SU-DHL-6 (cell line): ENCODE results near the gene GINS2.

Experiments used
- H2AFZ ChIP-seq: fragments of 200-600 bp; sonication (generic); 2 replicates; pipeline ENCODE4 v1.6.1; 2014; ENCODE audit warnings: low read depth, mild to moderate bottlenecking, moderate library complexity, mixed read lengths, antibody characterized with exemption, low read length; ENCODE audit not compliant: severe bottlenecking
- H3F3A ChIP-seq: fragments of 200-600 bp; shearing (Covaris generic); 2 replicates; pipeline ENCODE4 v1.6.0; 2016; ENCODE audit warnings: antibody characterized with exemption, mild to moderate bottlenecking; ENCODE audit not compliant: insufficient read depth
- H3K27ac ChIP-seq: fragments of 200-600 bp; sonication (generic); 2 replicates; pipeline ENCODE4 v1.5.1; 2016; ENCODE audit warnings: low read depth, mild to moderate bottlenecking, low read length, moderate library complexity, mixed read lengths
- H3K27me3 ChIP-seq: fragments of 200-600 bp; sonication (generic), shearing (Covaris generic); 2 replicates; pipeline ENCODE4 v1.6.0; 2014; ENCODE audit warnings: mild to moderate bottlenecking, low read length
- H3K36me3 ChIP-seq: fragments of 200-600 bp; sonication (generic); 2 replicates; pipeline ENCODE4 v1.6.1; 2014; ENCODE audit warnings: mild to moderate bottlenecking, low read length, mixed read lengths
- H3K4me2 ChIP-seq: fragments of 300-600, 200-600 bp; shearing (Covaris generic), sonication (generic); 2 replicates; pipeline ENCODE4 v1.6.0; 2014; ENCODE audit warnings: low read length, low read depth, mild to moderate bottlenecking; ENCODE audit not compliant: poor library complexity, severe bottlenecking
- H3K4me3 ChIP-seq: fragments of 200-600 bp; sonication (generic); 2 replicates; pipeline ENCODE4 v1.5.1; 2014; ENCODE audit warnings: antibody characterized with exemption, low read length, mild to moderate bottlenecking, mixed read lengths; ENCODE audit not compliant: insufficient read depth, poor library complexity, severe bottlenecking
- H3K79me2 ChIP-seq: fragments of 200-600 bp; sonication (generic); 2 replicates; pipeline ENCODE4 v1.6.1; 2014; ENCODE audit warnings: mild to moderate bottlenecking, low read length, moderate library complexity; ENCODE audit not compliant: insufficient read depth
- H3K9ac ChIP-seq: fragments of 200-600 bp; sonication (generic); 2 replicates; pipeline ENCODE4 v1.7.0; 2014; ENCODE audit warnings: mild to moderate bottlenecking, low read length
- H3K9me2 ChIP-seq: fragments of 200-600 bp; sonication (generic); replicated peaks from 2 replicates; pipeline ENCODE4 v1.6.1; 2014; ENCODE audit warnings: low read length; ENCODE audit not compliant: insufficient read depth
- H3K9me3 ChIP-seq: fragments of 200-600 bp; sonication (generic); 2 replicates; pipeline ENCODE4 v1.6.1; 2014; ENCODE audit warnings: low read length, mixed read lengths; ENCODE audit not compliant: insufficient read depth
- H4K20me1 ChIP-seq: fragments of 200-600 bp; sonication (generic); 2 replicates; pipeline ENCODE4 v1.6.1; 2014; ENCODE audit warnings: low read depth, mild to moderate bottlenecking, antibody characterized with exemption, low read length, moderate library complexity, mixed read lengths
- CTCF ChIP-seq: fragments of 200-600 bp; sonication (generic); IDR thresholded peaks from one replicate; pipeline ENCODE4 v1.5.1; 2017; ENCODE audit warnings: antibody characterized with exemption, mild to moderate bottlenecking, low read length, moderate library complexity; ENCODE audit not compliant: insufficient read depth, poor library complexity, severe bottlenecking
- EZH2phosphoT487 ChIP-seq: fragments of 200-600 bp; sonication (generic), shearing (Covaris generic); conservative IDR thresholded peaks from 2 replicates; pipeline ENCODE4 v1.6.1; 2018; ENCODE audit warnings: mild to moderate bottlenecking, antibody characterized with exemption, low read length, moderate library complexity, mixed read lengths

Gene GINS2

GRCh38 chr16:85633888-85634287 is 54.9 kb downstream of the GINS2 start:
- no peaks in the 10 kb centered on the region for H3K79me2 ChIP-seq
- H3F3A ChIP-seq = no peaks in the 10 kb centered on the region
- no peaks in the 10 kb centered on the region for H4K20me1 ChIP-seq
- H3K9ac ChIP-seq = no peak overlapping the region
- no peak overlapping the region for H3K4me3 ChIP-seq
- no peaks in the 10 kb centered on the region for H3K9me3 ChIP-seq
- H3K27ac ChIP-seq = no peak overlapping the region
- H3K4me2 ChIP-seq = no peak overlapping the region
- TF ChIP-seq EZH2phosphoT487 (no peak), CTCF (no peak)
- H3K9me2 ChIP-seq = no peaks in the 10 kb centered on the region
- H3K27me3 ChIP-seq = no peaks in the 10 kb centered on the region
- H2AFZ ChIP-seq = no peak overlapping the region
- no peaks in the 10 kb centered on the region for H3K36me3 ChIP-seq

GRCh38 chr16:85633438-85633743 is 55.4 kb downstream of the GINS2 start:
- no peak overlapping the region for H3K27ac ChIP-seq
- H4K20me1 ChIP-seq = no peaks in the 10 kb centered on the region
- H3K4me3 ChIP-seq = no peak overlapping the region
- H3K27me3 ChIP-seq = no peaks in the 10 kb centered on the region
- no peaks in the 10 kb centered on the region for H3F3A ChIP-seq
- no peaks in the 10 kb centered on the region for H3K36me3 ChIP-seq
- H3K9me2 ChIP-seq = no peaks in the 10 kb centered on the region
- H2AFZ ChIP-seq = no peak overlapping the region
- no peaks in the 10 kb centered on the region for H3K79me2 ChIP-seq
- H3K9ac ChIP-seq = no peak overlapping the region
- no peak for TF ChIP-seq CTCF
- no peak for TF ChIP-seq EZH2phosphoT487
- H3K9me3 ChIP-seq = no peaks in the 10 kb centered on the region
- no peak overlapping the region for H3K4me2 ChIP-seq

- no peak overlapping the region for H2AFZ ChIP-seq
- no peak overlapping the region for H3K4me2 ChIP-seq
- no peaks in the 10 kb centered on the region for H4K20me1 ChIP-seq
- H3K9me3 ChIP-seq = no peaks in the 10 kb centered on the region
- H3K27me3 ChIP-seq = no peaks in the 10 kb centered on the region
- H3K9ac ChIP-seq = no peak overlapping the region
- H3K9me2 ChIP-seq = no peaks in the 10 kb centered on the region
- H3K4me3 ChIP-seq = no peak overlapping the region
- H3F3A ChIP-seq = no peaks in the 10 kb centered on the region
- TF ChIP-seq EZH2phosphoT487 (no peak), CTCF (no peak)
- no peaks in the 10 kb centered on the region for H3K79me2 ChIP-seq
- no peaks in the 10 kb centered on the region for H3K36me3 ChIP-seq
- H3K27ac ChIP-seq = no peak overlapping the region
These were observed 55.9 kb downstream of the GINS2 start for GRCh38 chr16:85632709-85633437.
